ENCODE data around the gene WDR74. TPM values are rescaled to one million over a fixed set of nuclear protein-coding genes. Genes with fewer than 3 reads are reported as not detected.
"Not testable (repeated sequence)": the region's sequence is repeated elsewhere in the genome, so short reads cannot be mapped to it uniquely, and the experiment has no call there.

WDR74 gene
- total RNA-seq, 4 donors from 2014 or later = 26.6 to 46.8 (median 39.3) TPM

DNA sequence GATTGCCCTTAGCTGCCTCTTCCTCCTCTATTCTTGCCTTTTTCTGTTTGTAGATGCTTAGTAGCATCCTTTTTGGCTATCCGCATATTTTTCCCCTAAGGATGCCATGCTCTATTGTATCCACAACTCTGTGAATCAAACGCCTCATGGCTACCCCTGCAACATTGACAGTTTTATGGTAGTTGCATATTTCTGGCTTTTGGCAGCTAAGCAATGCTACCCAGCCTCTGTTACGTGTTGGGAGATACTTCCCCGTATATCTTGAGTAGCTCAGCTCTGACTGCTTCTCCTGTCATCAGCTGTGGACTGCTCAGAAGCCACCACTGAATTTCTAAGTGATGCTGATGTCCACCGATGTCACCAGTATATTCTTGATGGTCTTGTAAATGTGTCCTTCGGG lies 26.2 kb upstream of the WDR74 start:
- H3K9me3 ChIP-seq = no peaks in the 10 kb centered on the region
- no peak overlapping the region for H3K27ac ChIP-seq
- no peaks in the 10 kb centered on the region for H3K4me1 ChIP-seq
- H3K36me3 ChIP-seq = no peaks in the 10 kb centered on the region
- WGBS, 2 donors (ENCODE audit: low coverage in 1 of 2) = 79 to 83% methylated on average over 6 of the region's 6 CpGs
- TF ChIP-seq POLR2AphosphoS5 (IDR thresholded peaks at IDR 0.05) = no peak
- no peak for TF ChIP-seq CTCF (IDR thresholded peaks at IDR 0.05)
- TF ChIP-seq EP300 (IDR thresholded peaks at IDR 0.05) = no peak
- ATAC-seq = no peak
- no peaks in the 10 kb centered on the region for H3K27me3 ChIP-seq
- no peak overlapping the region for H3K4me3 ChIP-seq

DNA sequence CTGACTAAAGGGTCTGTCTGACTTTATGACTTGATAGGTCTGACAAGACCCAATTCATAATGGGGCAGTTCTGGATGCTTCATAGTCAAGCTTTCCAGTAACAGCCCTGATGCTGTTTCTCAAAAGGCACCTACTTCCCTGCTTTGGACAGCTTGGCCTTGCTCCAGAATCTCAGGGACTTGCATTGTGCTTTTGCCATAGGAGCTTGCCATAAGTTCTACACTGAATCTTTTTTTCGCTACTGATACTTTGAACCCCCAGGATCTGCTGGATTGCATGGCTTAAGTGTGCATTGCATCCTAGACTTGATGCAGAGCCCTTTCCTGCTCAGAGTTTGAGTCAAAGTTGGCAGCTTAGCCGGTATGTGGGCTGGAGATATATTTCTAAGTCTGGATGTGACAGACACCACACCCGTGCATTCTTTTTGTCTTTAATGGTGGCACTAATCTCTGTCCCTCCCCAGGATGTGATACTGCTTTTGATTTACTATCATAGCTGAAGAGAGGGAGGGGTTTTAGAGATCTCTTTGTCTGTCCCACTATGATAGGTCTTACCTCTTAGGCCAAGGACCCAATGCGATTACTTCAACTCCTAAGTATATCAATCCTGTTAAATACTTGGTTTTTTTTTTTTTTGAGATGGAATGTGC lies 24.4 kb upstream of the WDR74 start:
- no peaks in the 10 kb centered on the region for H3K27me3 ChIP-seq
- no peaks in the 10 kb centered on the region for H3K36me3 ChIP-seq
- H3K4me1 ChIP-seq = no peaks in the 10 kb centered on the region
- WGBS, 2 donors (ENCODE audit: low coverage in 1 of 2) = 64 to 68% methylated on average over 3 to 4 of the region's 4 CpGs
- H3K27ac ChIP-seq = no peak overlapping the region
- no peaks in the 10 kb centered on the region for H3K9me3 ChIP-seq
- ATAC-seq = no peak
- H3K4me3 ChIP-seq = no peak overlapping the region
- TF ChIP-seq POLR2A (IDR thresholded peaks at IDR 0.05) (no peak), EP300 (IDR thresholded peaks at IDR 0.05) (no peak), CTCF (IDR thresholded peaks at IDR 0.05) (no peak), POLR2AphosphoS5 (IDR thresholded peaks at IDR 0.05) (no peak)

DNA sequence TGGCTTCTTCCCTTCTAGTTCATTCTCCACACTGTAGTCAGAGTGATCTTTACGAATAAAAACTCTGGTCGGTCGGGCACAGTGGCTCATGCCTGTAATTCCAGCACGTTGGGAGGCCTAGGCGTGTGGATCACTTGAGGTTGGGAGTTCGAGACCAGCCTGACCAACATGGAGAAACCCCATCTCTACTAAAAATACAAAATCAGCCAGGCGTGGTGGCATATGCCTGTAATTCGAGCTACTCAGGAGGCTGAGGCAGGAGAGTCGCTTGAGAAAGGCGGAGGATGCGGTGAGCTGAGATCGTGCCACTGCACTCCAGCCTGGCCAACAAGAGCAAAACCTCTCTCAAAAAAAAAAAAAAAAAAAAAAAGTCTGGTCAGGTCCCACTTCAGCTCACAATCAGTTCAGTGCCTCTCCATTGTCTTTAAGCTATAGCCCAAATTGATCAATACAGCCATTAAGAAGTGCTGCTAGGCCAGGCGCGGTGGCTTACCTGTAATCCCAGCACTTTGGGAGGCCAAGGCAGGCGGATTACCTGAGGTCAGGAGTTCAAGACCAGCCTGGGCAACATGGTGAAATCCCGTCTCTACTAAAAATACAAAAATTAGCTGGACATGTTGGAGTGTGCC lies 22.3 kb upstream of the WDR74 start:
- not testable (repeated sequence) for H3K36me3 ChIP-seq, H3K4me1 ChIP-seq, ATAC-seq, H3K9me3 ChIP-seq, H3K27ac ChIP-seq, H3K27me3 ChIP-seq, H3K4me3 ChIP-seq
- WGBS, 2 donors (ENCODE audit: low coverage in 1 of 2) = 79 to 92% methylated on average over 6 to 9 of the region's 16 CpGs

DNA sequence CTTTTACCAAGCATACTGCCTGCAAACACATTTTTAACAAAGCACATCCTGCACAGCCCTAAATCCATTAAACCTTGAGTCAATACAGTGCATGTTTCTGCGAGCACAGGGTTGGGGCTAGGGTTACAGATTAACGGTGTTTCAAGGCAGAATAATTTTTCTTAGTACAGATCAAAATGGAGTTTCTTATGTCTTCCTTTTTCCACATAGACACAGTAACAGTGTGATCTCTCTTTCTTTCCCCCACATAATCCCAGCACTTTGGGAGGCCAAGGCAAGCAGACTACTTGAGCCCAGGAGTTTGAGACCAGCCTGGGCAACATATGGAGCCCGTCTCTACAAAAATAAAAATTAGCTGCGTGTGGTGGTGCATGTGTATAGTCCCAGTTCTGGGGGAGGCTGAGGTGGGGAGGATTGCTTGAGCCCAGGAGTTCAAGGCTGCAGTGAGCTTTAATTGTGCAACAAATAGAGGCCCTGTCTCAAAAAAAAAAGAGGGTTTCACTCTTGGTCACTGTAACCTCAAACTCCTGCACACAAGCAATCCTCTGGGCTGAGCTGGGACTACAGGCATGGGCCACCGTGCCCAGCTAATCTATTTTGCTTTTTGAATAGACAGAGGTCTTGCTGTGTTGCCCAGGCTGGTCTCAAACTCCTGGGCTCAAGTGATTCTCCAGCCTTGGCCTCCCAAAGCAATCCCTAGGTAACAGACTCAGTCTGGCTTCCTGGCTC lies 21.6 kb upstream of the WDR74 start:
- peaks cover 0 to 13% (median 6%) of the 10 kb centered on the region in 3 donors for H3K4me1 ChIP-seq
- TF ChIP-seq CTCF (IDR thresholded peaks at IDR 0.05) = no peak
- TF ChIP-seq EP300 (IDR thresholded peaks at IDR 0.05) = no peak
- no peak for TF ChIP-seq POLR2AphosphoS5 (IDR thresholded peaks at IDR 0.05)
- no peak for TF ChIP-seq POLR2A (IDR thresholded peaks at IDR 0.05)
- H3K9me3 ChIP-seq = no peaks in the 10 kb centered on the region
- H3K27me3 ChIP-seq = no peaks in the 10 kb centered on the region
- no peaks in the 10 kb centered on the region for H3K36me3 ChIP-seq
- no peak for ATAC-seq
- no peak overlapping the region for H3K27ac ChIP-seq
- 67 to 80% methylated on average over 2 to 4 of the region's 5 CpGs for WGBS, 2 donors (ENCODE audit: low coverage in 1 of 2)
- no peak overlapping the region for H3K4me3 ChIP-seq

DNA sequence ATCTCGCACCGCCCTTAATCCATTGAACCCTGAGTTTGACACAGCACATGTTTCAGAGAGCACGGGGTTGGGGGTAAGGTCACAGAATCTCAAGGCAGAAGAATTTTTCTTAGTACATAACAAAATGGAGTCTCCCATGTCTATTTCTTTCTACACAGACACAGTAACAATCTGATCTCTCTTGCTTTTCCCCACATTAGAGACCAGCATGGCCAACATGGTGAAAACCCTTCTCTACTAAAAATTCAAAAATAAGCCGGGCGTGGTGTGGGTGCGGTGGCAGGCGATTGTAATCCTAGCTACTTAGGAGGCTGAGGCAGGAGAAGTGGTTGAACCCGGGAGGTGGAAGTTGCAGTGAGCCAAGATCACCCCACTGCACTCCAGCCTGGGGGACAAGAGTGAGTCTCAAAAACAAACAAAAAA lies 19.9 kb upstream of the WDR74 start:
- H3K27ac ChIP-seq, H3K27me3 ChIP-seq, H3K36me3 ChIP-seq, ATAC-seq, H3K4me3 ChIP-seq, H3K9me3 ChIP-seq: not testable (repeated sequence)
- peaks cover 1 to 21% (median 11%) of the 10 kb centered on the region in 3 donors for H3K4me1 ChIP-seq
- WGBS, 2 donors (ENCODE audit: low coverage in 1 of 2) = 72 to 82% methylated on average over 3 to 6 of the region's 8 CpGs

GRCh38 chr11:62858201-62858600 lies 18.8 kb upstream of the WDR74 start:
- no peak for ATAC-seq
- Histone ChIP-seq H3K9me3 (no peaks in the 10 kb centered on the region), H3K36me3 (peaks cover 4 to 9% of the 10 kb centered on the region in 2 donors), H3K4me3 (no peak overlapping the region), H3K27ac (no peak overlapping the region), H3K4me1 (peaks cover 10 to 32% (median 22%) of the 10 kb centered on the region in 3 donors), H3K27me3 (no peaks in the 10 kb centered on the region)
- 77 to 86% methylated on average over 5 to 7 of the region's 7 CpGs for WGBS, 2 donors (ENCODE audit: low coverage in 1 of 2)
- TF ChIP-seq EP300 (IDR thresholded peaks at IDR 0.05) = no peak
- no peak for TF ChIP-seq POLR2AphosphoS5 (IDR thresholded peaks at IDR 0.05)
- TF ChIP-seq CTCF (IDR thresholded peaks at IDR 0.05) = no peak
- TF ChIP-seq POLR2A (IDR thresholded peaks at IDR 0.05) = no peak

All from gastroesophageal sphincter (tissue), 4 donors.